T-helper 2 cell (primary cell): Measurements from ENCODE around the gene ZNF709.
A peak's percentile ranks its signal among the peaks of the same experiment; 100 is the strongest.
"Not testable (repeated sequence)": the region's sequence is repeated elsewhere in the genome, so short reads cannot be mapped to it uniquely, and the experiment has no call there.

Source experiments
- DNase-seq, 5 experiments: peaks; one replicate each; pipeline versions ENCODE4 v3.0.0 to v3.0.0-alpha.2; 2012 to 2022

ZNF709 gene

DNA sequence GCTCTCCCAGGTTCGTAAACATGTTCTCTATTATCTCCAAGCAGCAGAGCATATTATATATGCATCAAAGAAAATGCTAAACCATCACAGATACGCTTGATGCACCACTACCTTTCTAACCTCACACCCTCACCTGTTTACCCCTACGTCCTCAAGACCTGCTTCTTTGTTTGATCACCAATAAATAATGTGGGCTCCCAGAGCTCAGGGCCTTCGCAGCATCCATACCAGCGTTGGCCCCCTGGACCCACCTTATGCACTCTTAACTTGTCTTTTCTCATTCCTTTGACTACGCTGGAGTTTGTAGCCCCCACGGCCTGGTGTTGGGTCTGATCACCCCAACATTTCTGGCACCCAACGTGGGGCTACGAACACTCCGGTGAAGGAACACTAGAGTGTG lies 33.8 kb downstream of the ZNF709 start:
- no peak for DNase-seq

- no peak for DNase-seq
These were observed 35.8 kb downstream of the ZNF709 start for GRCh38 chr19:12448808-12449207.

GRCh38 chr19:12440541-12441316 lies 43.9 kb downstream of the ZNF709 start, which contains the start of gene ZNF443:
Gene ZNF443 (minus strand): TSS chr19:12441021. CDS start chr19:12440914, 107 bp downstream.
- DNase-seq: peak; percentile 86 to 99 (median 97)

- DNase-seq: peak in 3 of 5 experiments; percentile 31 to 57 (median 35)
These were observed 44.7 kb downstream of the ZNF709 start for GRCh38 chr19:12439686-12440540.

GRCh38 chr19:12430726-12431299 lies 53.8 kb downstream of the ZNF709 start:
- DNase-seq: peak in 1 of 5 experiments; percentile 3

GRCh38 chr19:12425888-12426274 lies 58.7 kb downstream of the ZNF709 start:
- DNase-seq: no peak

DNA sequence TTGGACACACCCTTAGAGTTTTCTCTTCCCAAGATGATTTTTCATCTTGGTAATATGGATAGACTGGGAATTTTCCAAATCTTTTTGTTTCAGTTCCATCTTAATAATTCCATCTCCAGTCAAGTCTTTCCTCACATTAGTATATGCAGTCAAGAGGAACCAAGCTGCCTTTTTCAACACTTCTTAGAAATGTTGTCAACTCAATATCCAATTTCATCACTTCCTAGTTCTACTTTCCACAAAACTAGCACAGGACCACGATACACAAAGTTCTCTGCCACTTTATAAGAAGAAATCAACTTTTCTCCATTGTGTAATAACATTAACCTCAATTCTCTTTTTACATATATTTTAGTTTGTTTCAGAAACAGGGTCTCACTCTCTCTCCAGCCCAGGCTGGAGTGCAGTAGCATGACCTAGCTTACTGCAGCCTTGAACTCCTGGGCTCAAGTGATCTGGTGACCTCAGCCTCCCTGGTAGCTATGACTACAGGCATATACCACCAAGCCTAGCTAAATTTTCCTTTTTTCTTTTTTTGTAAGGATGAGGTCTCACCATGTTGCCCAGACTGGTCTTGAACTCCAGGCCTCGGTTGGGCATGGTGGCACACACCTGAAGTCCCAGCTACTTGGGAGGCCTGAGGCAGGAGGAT lies 59.3 kb downstream of the ZNF709 start:
- DNase-seq: no peak

GRCh38 chr19:12417273-12417672 lies 67.3 kb downstream of the ZNF709 start:
- DNase-seq: not testable (repeated sequence)

DNA sequence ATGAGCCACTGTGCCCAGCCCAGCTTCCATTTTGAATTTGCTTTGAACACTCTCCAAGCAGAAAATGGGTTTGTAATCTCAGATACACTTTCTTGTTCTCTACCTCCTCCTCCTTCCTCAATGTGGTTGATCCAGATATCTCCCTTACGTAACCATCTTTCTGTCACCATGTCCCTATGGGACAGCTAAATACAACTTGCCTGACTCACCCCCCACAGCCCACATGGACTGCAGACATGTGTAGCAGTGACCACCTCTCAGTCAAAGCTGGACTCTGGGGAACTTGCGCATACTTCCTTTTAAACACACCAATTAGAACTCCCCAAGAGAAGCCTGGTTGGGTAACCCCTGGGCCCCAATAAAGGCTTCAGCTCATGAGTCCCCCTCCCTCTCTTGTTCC lies 72.7 kb downstream of the ZNF709 start:
- DNase-seq: no peak
